OCI-LY7 (cell line): ENCODE results near the gene PTTG1.

Experiments
- EZH2phosphoT487 ChIP-seq: fragments of 200-600 bp; sonication (generic); IDR thresholded peaks from 2 replicates; pipeline ENCODE4 v1.6.1; 2018; ENCODE audit warnings: low read depth, borderline replicate concordance, mild to moderate bottlenecking, mixed run types, antibody characterized with exemption, low read length, moderate library complexity, mixed read lengths
- TF ChIP-seq, protein P1 (sequence below): fragments of 200-600 bp; sonication (generic); conservative IDR thresholded peaks from 2 replicates; pipeline ENCODE4 v1.5.1; 2014; ENCODE audit warnings: mild to moderate bottlenecking, antibody characterized with exemption, low read length, moderate library complexity, mixed read lengths

DNA sequence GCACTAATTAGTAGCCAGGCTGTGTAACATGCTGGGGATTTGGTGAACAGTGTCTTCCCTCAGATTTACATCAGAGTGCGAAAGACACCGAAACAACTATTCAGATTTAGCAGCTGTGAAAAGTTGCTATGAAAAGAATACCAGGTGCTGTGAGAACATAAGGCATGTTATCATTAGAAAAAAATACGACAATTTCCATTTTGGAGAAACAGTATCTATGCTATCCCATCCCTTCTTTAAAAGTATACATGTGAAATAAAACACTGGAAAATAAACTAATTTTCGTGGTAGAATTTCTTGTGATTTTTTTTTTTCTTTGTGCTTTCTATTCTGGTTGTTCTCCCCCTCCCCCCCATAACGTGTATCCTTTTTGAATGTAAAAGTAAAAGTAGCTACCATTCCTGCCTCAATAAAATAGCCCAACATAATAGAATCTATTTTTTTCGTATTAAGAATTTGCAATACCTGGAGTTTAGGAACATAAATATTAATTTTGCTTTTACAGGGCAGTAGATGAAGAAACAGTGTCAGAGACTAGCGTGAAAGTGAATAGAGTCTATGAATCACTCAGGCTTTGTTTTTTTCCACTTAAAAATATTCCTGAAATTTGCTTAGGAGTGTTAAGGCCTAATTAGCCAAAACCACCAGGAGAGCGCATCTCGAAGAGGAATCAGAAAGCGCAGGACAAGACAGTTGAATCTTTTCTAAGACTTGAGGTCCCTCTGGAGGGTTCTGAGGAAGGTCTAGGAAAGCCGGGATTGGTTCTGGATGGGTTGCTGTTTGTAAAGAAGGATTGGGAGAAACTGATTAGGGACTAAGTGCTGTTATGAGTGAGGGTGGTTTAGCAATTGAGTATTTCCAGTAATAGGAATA lies 2.0 kb upstream of the PTTG1 start:
- TF ChIP-seq, protein P1, sequence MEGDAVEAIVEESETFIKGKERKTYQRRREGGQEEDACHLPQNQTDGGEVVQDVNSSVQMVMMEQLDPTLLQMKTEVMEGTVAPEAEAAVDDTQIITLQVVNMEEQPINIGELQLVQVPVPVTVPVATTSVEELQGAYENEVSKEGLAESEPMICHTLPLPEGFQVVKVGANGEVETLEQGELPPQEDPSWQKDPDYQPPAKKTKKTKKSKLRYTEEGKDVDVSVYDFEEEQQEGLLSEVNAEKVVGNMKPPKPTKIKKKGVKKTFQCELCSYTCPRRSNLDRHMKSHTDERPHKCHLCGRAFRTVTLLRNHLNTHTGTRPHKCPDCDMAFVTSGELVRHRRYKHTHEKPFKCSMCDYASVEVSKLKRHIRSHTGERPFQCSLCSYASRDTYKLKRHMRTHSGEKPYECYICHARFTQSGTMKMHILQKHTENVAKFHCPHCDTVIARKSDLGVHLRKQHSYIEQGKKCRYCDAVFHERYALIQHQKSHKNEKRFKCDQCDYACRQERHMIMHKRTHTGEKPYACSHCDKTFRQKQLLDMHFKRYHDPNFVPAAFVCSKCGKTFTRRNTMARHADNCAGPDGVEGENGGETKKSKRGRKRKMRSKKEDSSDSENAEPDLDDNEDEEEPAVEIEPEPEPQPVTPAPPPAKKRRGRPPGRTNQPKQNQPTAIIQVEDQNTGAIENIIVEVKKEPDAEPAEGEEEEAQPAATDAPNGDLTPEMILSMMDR: no peak
- TF ChIP-seq EZH2phosphoT487: no peak
